ENCODE results near the gene SPIN4. TPM values are rescaled to one million over a fixed set of nuclear protein-coding genes. Genes with fewer than 3 reads are reported as not detected.

Gene SPIN4
- total and polyA plus RNA-seq, 9 of the 15 experiments (the other 6 are each of a cell fraction or from before 2014, with no cell fraction given), result 7.6 to 25.7 (median 14.6) TPM

- H2AFZ ChIP-seq (ENCODE audit: low read depth, low read length), result no peak overlapping the region
- intact Hi-C loops (cut with micrococcal nuclease) (no loop called here), in situ Hi-C loops (cut with MboI) (no loop called here)
- H3K9me3 ChIP-seq (replicated peaks; ENCODE audit: control insufficient read depth, insufficient read depth, low read depth, low read length), result peaks cover under 1% of the 10 kb centered on the region; the same call in 1 of the 2 replicates
- H3K36me3 ChIP-seq (ENCODE audit: control insufficient read depth, insufficient read depth, low read length), result no peaks in the 10 kb centered on the region
- DNase-seq (ENCODE audit: extremely low read depth in 1 of 4, low spot score in 3 of 4) (peak in 3 of 4 experiments; percentile 9 to 42 (median 10)), FAIRE-seq (peak; percentile 63), ATAC-seq (peak; percentile 68)
- H3K27me3 ChIP-seq (ENCODE audit: control insufficient read depth in 2 of 2, insufficient read depth in 2 of 2, low read length in 2 of 2), result no peaks in the 10 kb centered on the region
- H3K4me3 ChIP-seq, result peak overlapping the region; percentile 54
- peak overlapping the region; percentile 19; the same call in 1 of the 3 replicates for H3K27ac ChIP-seq (ENCODE audit: extremely low read depth, low read depth, low read length)
- BruUV-seq (replicated peaks), result no TSS peak
- WGBS (ENCODE audit: insufficient coverage, low coverage, missing lambda C conversion rate), result 2% methylated on average over 3 of the region's 3 CpGs
- peaks cover 0 to 2% of the 10 kb centered on the region in 2 experiments; a peak in 2 of 5 replicates for H3K4me1 ChIP-seq (replicated peaks in 1 of 2; ENCODE audit: control insufficient read depth in 2 of 2, insufficient read depth in 2 of 2, low read length in 2 of 2)
- H4K20me1 ChIP-seq (replicated peaks; ENCODE audit: control insufficient read depth, insufficient read depth, low read length), result no peaks in the 10 kb centered on the region
- peaks cover 51% of the 10 kb centered on the region for H3K79me2 ChIP-seq (ENCODE audit: control insufficient read depth, insufficient read depth, low read length)
- 0 out of 4 replicates have a peak, but pooled peaks of 1 of the 2 experiments have one; percentile 27 for TF ChIP-seq HDAC1 (IDR thresholded peaks at IDR 0.05)
- TF ChIP-seq NONO (IDR thresholded peaks at IDR 0.05; ENCODE audit: low read depth in 2 of 2, low read length in 1 of 2), result no peak
- no peak for TF ChIP-seq MTF1 (CRISPR knock-in tag; IDR thresholded peaks at IDR 0.05; ENCODE audit: borderline replicate concordance)
- TF ChIP-seq FOXA3 (CRISPR knock-in tag; conservative IDR thresholded peaks at IDR 0.05 in 1 of 2, IDR thresholded peaks at IDR 0.05 in 1 of 2), result peak; percentile 39 to 60; a peak in 2 of 4 replicates
- TF ChIP-seq FOXK2 (conservative IDR thresholded peaks at IDR 0.05 in 1 of 2, IDR thresholded peaks at IDR 0.05 in 1 of 2; ENCODE audit: low read depth in 2 of 2), result 0 out of 4 replicates have a peak, but pooled peaks of 1 of the 2 experiments have one; percentile 29
- TF ChIP-seq KDM1A (IDR thresholded peaks at IDR 0.05), result peak in 1 of 2 experiments; percentile 41; a peak in 2 of 4 replicates
- 0 out of 2 replicates have a peak, but pooled peaks have one; percentile 42 for TF ChIP-seq ARID1B (IDR thresholded peaks at IDR 0.05)
- no peak for TF ChIP-seq GATAD2A (IDR thresholded peaks at IDR 0.05)
- no peak for TF ChIP-seq CBX2 (IDR thresholded peaks at IDR 0.05; ENCODE audit: insufficient read depth, low read length, poor library complexity, severe bottlenecking)
- TF ChIP-seq TCF15 (CRISPR knock-in tag; IDR thresholded peaks at IDR 0.05), result no peak
- 0 out of 2 replicates have a peak, but pooled peaks have one; percentile 11 for TF ChIP-seq CBFA2T3 (IDR thresholded peaks at IDR 0.05)
- peak overlapping the region; percentile 84 for H3K4me2 ChIP-seq (ENCODE audit: insufficient read depth, low read length)
- H3K9me1 ChIP-seq (ENCODE audit: control insufficient read depth, insufficient read depth, low read length), result no peaks in the 10 kb centered on the region
- CTCF ChIA-PET (ENCODE audit: low intra/inter-chr PET ratio), result no interaction called here
- H3K9ac ChIP-seq (ENCODE audit: insufficient read depth in 1 of 2, low read depth in 2 of 2, low read length in 2 of 2), result peak overlapping the region in 1 of 2 experiments; percentile 53; a peak in 2 of 4 replicates
- POLR2A ChIA-PET, result no interaction called here
Observed at GRCh38 chrX:63349307-63349706, 1.8 kb downstream of the SPIN4 start.
